Prostate gland (tissue), 2 donors: Measurements from ENCODE around the gene AQP1.

Source experiments
- CTCF ChIP-seq, 4 experiments: fragments of 200-600 bp in 2 of 4; fragments of 450-650 bp in 2 of 4; sonication (generic) in 2 of 4; IDR thresholded peaks; 1 replicate in 3 of 4; 2 replicates in 1 of 4; pipeline ENCODE4 v1.5.1; 2016 to 2019; ENCODE audit warnings: antibody characterized with exemption in 4 of 4, mild to moderate bottlenecking in 2 of 4, moderate library complexity in 2 of 4
- POLR2AphosphoS5 ChIP-seq: sonication (generic); formaldehyde crosslinking; IDR thresholded peaks from one replicate; pipeline ENCODE4 v1.6.1; 2017; ENCODE audit warnings: antibody characterized with exemption

GRCh38 chr7:30906014-30906413 is 5.6 kb upstream of the AQP1 start:
- no peak for TF ChIP-seq CTCF (IDR thresholded peaks at IDR 0.05)
- no peak for TF ChIP-seq POLR2AphosphoS5
